Bronchial epithelial cell (primary cell): ENCODE data around the gene MZF1. TPM values are rescaled to one million over a fixed set of nuclear protein-coding genes. Genes with fewer than 3 reads are reported as not detected.

Experiments used
- DNase-seq: peaks from one replicate; pipeline ENCODE4 v3.0.0-alpha.2; 2010; ENCODE audit warnings: low read depth
- FAIRE-seq: peaks from 2 replicates; lab custom pipeline; 2011; peaks lifted over from hg19 to GRCh38; lab: Jason Lieb, UNC
- H3K27me3 ChIP-seq: 2 replicates; pipeline ENCODE4 v1.5.1; 2011; ENCODE audit warnings: low read length; ENCODE audit not compliant: control insufficient read depth, insufficient read depth
- H3K36me3 ChIP-seq: 2 replicates; pipeline ENCODE4 v1.5.1; 2011; ENCODE audit warnings: low read length; ENCODE audit not compliant: control insufficient read depth, insufficient read depth
- H3K4me3 ChIP-seq: 2 replicates; pipeline ENCODE4 v1.5.1; 2011; ENCODE audit warnings: mild to moderate bottlenecking, low read depth, low read length, control low read depth
- CTCF ChIP-seq: IDR thresholded peaks from 2 replicates; pipeline ENCODE4 v1.5.1; 2011; ENCODE audit warnings: mild to moderate bottlenecking, moderate library complexity, low read length, control low read depth, inconsistent platforms; ENCODE audit not compliant: insufficient read depth, severe bottlenecking
- total RNA-seq: library from RNA; depleted of rRNA; stranded (reverse); fragments of >200 nt; gene quantifications from 2 replicates; pipeline ENCODE4 v1.2.1, GENCODE V29; 2014

MZF1 gene
- total RNA-seq, 1 donor from 2014 or later: 14.7 TPM

GRCh38 chr19:58513694-58514563 is 59.2 kb downstream of the MZF1 start:
- no peak for FAIRE-seq
- H3K4me3 ChIP-seq: peak overlapping the region; percentile 37

GRCh38 chr19:58513213-58513693 is 59.9 kb downstream of the MZF1 start:
- TF ChIP-seq CTCF: no peak
- FAIRE-seq: peak; percentile 7
- no peak for DNase-seq
- Histone ChIP-seq H3K36me3 (peaks cover 2% of the 10 kb centered on the region), H3K27me3 (no peaks in the 10 kb centered on the region), H3K4me3 (no peak overlapping the region)

More at GRCh38 chr19:58513694-58514563, 59.2 kb downstream of the MZF1 start:
- peak; percentile 77 for DNase-seq
- peaks cover 2% of the 10 kb centered on the region for H3K36me3 ChIP-seq
- peak; percentile 94 for TF ChIP-seq CTCF
- no peaks in the 10 kb centered on the region for H3K27me3 ChIP-seq

Other genes starting within 250 kb of the MZF1 start
- gene ZSCAN22, start 246.3 kb downstream of the MZF1 start, total RNA-seq: 1.8 and 2.2 TPM in 2 replicates
- gene A1BG, start 219.8 kb downstream of the MZF1 start, total RNA-seq: 2.1 and 4.7 TPM in 2 replicates
- 0.53 and 2.2 TPM in 2 replicates for gene ZNF497, start 210.6 kb downstream of the MZF1 start, total RNA-seq
- 2.4 and 2.6 TPM in 2 replicates for gene ZNF837, start 192.3 kb downstream of the MZF1 start, total RNA-seq
- gene RPS5, start 186.1 kb downstream of the MZF1 start, total RNA-seq: 3,518 and 4,823 TPM in 2 replicates
- 0.79 and 1.9 TPM in 2 replicates for gene RNF225, start 177.7 kb downstream of the MZF1 start, total RNA-seq
- gene ZNF584, start 164.7 kb downstream of the MZF1 start, total RNA-seq: 8.2 and 9.7 TPM in 2 replicates
- 5.5 and 5.8 TPM in 2 replicates for gene ZNF132, start 133.2 kb downstream of the MZF1 start, total RNA-seq
- gene ZNF324B, start 121.7 kb downstream of the MZF1 start, total RNA-seq: 8.8 and 10.8 TPM in 2 replicates
- 9.7 and 10.5 TPM in 2 replicates for gene ZNF324, start 106.3 kb downstream of the MZF1 start, total RNA-seq
- 2.4 and 3.7 TPM in 2 replicates for gene ZNF446, start 97.0 kb downstream of the MZF1 start, total RNA-seq
- 11.1 and 28.8 TPM in 2 replicates for gene SLC27A5, start 61.3 kb downstream of the MZF1 start, total RNA-seq
- gene ZBTB45, start 53.5 kb downstream of the MZF1 start, total RNA-seq: 3.4 and 5.1 TPM in 2 replicates
- gene TRIM28, start 29.3 kb downstream of the MZF1 start, total RNA-seq: 270 and 277 TPM in 2 replicates
- gene CHMP2A, start 18.2 kb downstream of the MZF1 start, total RNA-seq: 166 and 219 TPM in 2 replicates
- gene UBE2M, start 14.7 kb downstream of the MZF1 start, total RNA-seq: 128 and 159 TPM in 2 replicates